GM21717 (cell line): ENCODE data around the gene ACSBG1.
"Not testable (repeated sequence)": the region's sequence is repeated elsewhere in the genome, so short reads cannot be mapped to it uniquely, and the experiment has no call there.

ENCODE experiments used
- ATAC-seq: cut with Tn5 transposase; IDR thresholded peaks from one replicate; pipeline ENCODE4 v1.9.1; 2021; ENCODE audit warnings: mild to moderate bottlenecking, moderate library complexity; ENCODE audit not compliant: unreplicated experiment

ACSBG1 gene

DNA sequence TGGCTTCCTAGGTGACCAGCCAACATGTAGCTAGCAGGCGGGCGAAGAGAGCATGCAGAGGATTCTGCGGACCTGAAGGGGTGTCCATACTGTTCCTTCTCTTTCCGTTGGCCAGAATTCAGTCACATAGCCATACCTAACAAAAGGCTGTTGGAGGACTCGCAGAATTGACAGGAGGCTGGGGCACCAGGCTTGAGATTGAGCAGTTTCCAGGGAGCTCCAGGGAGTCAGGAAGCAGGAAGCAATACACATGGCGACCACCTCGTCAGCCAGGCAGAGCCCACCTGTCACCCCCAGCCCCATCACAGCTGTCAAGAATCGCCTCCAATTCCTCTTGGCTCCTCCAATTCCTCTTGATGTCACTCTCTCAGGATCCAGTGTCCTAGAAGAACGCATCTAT lies 16.8 kb upstream of the ACSBG1 start:
- ATAC-seq = no peak

DNA sequence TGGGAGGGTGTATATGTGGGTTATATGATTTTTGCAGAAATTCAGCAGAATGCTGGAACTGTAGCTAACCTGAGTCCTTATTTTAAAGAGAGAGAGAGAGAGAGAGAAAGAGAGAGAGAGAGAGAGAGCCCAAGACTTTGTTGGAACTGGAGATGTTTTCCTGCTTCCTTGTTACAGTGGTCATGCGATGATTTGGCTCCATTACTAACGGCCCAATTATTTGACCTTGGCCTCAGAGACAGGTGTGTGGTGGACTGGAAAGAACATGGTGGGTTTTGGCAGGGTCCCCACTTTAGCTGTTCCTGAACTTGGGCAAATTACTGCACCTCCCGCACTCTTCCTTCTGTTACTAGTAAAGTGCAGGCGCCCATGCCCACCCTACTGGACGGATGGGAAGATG lies 14.8 kb upstream of the ACSBG1 start:
- ATAC-seq = no peak

DNA sequence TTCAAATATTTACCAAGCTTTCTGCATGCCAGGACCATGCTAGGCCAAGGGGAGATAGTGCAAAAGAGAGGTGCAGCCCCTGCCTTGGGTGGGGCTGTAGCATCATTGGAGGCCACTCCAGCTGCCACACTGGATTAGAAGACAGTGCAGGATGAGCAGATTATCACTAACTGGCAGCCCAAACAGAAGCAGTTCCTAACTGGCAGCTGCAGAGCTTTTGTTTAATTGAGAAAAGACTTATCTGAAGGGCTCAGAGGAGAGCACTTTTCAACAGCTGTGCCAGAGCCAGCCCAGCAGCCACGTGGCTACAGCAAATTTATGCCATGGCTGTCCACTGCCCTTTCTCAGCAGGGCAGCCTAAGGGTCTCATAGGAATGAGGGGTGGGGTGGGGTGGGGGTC lies 13.5 kb upstream of the ACSBG1 start:
- no peak for ATAC-seq

- not testable (repeated sequence) for ATAC-seq
Measured at GRCh38 chr15:78245976-78246620, 11.7 kb upstream of the ACSBG1 start.

DNA sequence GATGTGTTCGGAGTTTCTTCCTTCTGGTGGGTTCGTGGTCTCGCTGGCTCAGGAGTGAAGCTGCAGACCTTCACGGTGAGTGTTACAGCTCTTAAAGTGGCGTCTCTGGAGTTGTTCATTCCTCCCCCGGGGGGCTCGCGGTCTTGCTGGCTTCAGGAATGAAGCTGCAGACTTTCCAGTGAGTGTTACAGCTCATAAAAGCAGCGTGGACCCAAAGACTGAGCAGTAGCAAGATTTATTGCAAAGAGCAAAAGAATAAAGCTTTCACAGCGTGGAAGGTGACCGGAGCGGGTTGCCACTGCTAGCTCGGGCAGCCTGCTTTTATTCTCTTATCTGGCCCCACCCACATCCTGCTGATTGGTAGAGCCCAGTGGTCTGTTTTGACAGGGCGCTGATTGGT lies 11.0 kb upstream of the ACSBG1 start:
- not testable (repeated sequence) for ATAC-seq

GRCh38 chr15:78244893-78245292 lies 10.5 kb upstream of the ACSBG1 start:
- ATAC-seq = no peak

- no peak for ATAC-seq
Measured at GRCh38 chr15:78244101-78244500, 9.7 kb upstream of the ACSBG1 start.

DNA sequence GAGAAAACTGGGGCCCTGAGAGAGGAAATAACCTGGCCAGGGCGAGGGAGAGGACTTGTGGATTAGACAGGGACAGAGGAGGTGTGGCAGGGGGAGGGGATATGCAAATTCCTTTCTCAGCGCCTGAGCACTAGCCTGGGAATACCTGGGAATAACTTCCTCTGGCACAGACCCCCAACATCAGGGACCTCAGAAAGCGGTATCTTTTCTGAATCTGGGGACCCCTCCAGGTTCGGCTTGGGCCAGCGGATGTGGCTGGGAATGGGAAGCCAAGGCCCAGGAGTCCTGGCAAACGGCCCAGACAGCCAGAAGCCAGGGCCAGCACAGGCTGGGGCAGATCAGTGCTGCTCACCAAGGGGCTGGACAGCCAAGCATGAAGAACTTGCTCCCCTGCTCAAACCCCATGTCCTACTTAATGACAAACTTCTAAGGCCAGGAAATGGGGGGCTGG lies 9.2 kb upstream of the ACSBG1 start:
- no peak for ATAC-seq

- no peak for ATAC-seq
Measured at GRCh38 chr15:78243058-78243457, 8.7 kb upstream of the ACSBG1 start.

DNA sequence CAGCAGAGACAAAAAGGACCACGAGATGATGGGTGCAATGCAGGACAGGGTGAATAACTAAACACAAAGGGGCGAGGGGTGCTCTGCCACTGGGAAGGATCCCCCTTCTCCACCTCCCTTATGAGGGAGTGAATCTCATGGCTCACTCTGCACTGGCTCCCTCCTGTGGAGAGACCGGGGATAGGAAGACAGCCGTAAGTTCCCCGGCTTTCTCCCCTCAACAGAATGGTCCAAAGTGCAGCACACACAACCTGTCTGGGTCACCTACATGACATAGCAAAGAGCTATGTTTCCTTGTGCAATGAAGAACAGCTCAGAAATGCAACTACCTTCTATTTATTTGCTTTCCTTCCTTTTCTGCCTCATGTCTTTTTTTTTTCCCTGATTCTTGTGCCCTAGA lies 7.8 kb upstream of the ACSBG1 start:
- ATAC-seq = no peak

GRCh38 chr15:78241017-78241416 lies 6.7 kb upstream of the ACSBG1 start:
- no peak for ATAC-seq

- no peak for ATAC-seq
Measured at GRCh38 chr15:78239811-78240210, 5.4 kb upstream of the ACSBG1 start.

DNA sequence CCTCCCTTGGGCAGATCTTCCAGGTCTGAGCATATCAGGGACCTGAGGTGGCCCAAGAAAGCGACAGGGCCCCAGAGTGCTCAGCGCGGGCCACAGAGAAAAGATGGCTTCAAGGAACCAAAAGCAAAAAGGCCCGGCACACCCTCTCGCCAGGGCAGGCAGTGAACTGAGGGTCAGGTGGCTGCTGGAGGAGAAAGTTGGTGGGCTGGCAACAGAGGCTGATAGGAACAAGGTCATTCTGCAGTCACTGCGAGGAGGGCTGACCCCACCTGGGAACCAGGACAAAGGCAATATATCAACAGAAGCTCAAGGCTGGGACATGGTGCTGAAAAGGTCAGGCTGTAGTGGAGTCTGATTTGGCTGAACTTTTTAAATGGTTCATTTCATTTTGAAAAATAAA lies 2.8 kb upstream of the ACSBG1 start:
- ATAC-seq = no peak

DNA sequence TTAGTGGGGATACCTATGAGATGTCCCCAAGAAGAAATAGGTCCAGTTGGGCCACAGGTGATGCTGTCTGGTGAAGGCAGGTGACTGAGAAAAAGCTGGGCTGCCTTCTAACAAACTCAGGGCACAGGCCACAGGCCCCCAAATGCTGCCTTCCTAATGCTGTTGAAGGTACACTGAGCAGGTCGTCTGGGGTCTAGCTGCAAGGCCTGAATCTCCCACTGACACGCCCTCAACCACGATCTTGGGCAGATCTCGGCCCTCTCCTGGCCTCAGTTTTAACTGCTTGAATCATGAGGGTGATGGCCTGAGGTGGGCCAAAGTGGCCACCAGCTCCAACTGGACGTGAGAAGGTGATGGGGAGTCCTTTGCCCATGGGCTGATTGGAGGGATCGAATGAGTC lies 2.1 kb upstream of the ACSBG1 start:
- ATAC-seq = no peak

DNA sequence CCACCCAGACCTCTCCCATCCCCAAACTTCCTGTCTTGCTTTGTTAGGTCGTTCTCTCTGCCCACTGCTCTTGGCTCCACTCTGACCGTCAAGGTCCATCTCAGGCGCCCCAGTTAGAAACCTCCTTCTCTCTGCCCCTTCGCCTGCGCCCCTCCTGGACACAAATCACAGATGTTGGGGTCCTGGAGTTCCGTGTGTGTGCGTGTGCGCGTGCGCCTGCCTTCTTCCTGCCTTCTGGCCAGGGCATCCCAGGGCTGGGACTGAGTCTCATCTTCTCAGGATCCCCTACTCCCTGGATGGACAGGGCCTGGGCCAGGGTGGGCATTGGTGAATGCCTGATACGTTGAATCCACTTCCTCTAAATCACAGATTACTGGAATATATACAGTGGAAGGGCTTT lies 869 bp downstream of the ACSBG1 start:
- no peak for ATAC-seq

DNA sequence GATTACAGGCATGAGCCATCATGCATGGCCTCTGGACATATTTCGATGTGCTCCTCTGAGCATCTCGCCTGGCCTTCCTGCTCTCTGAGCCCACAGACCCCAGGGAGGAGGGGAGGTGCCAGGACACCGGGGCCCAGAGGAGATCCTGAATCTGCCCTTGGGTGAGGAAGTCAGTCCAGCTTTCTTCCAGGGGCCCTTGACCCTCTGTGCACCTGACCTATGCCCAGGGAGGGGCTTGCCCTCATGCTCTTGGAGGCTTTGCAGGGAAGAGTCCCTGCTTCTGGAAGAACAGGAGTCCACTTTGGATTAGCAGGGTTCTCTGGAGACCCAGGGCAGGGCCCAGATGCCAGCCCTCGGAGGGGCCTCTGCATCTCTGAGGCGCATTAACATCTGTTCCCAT lies 1.4 kb downstream of the ACSBG1 start:
- no peak for ATAC-seq

DNA sequence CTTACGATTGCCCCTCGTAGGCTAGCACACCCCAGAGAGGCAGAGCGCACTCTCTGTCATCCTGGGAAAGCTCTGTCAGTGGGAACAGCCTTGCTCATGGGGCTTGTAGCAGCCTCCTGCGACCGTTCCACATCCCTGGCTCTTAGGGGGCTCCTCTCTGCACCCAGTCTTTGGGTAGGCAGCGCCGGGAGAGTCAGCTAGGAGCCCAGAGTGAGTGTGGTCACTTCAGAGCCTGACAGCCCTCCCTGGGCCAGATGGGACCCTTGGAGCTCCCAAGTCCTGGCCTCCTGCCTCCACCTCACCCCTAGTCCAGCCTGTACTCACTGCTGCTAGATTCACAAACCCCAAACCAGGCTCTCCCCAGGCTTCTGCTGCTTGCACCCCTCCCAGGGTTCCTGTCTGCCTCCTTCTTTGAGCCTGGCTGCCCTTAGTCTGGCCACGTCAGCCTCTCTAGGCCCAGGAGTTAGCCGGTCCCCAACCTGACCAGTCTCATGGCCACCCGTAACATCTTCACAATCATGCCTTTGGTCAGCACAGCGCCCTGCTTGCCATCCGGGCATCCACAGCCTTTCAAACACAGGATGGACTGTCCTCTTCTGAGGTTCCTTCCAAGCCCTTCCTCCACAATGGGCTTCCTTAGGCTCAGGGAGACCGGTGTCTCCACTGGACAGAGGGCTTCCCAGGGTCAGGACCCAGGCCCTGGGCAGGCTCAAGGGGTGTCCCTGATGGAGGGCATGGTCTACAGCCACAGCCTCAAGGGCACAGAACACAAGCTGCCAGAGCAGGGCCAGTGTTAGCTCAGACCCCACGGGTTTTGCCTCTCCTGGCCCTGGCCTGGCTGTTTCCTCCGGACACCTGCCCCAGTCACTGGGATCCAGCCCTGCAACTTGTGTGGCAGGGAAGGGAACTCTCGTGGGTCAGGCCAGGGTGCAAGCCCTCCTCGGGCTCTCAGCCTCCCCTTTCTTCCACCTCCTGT lies 4.6 kb downstream of the ACSBG1 start:
- no peak for ATAC-seq

DNA sequence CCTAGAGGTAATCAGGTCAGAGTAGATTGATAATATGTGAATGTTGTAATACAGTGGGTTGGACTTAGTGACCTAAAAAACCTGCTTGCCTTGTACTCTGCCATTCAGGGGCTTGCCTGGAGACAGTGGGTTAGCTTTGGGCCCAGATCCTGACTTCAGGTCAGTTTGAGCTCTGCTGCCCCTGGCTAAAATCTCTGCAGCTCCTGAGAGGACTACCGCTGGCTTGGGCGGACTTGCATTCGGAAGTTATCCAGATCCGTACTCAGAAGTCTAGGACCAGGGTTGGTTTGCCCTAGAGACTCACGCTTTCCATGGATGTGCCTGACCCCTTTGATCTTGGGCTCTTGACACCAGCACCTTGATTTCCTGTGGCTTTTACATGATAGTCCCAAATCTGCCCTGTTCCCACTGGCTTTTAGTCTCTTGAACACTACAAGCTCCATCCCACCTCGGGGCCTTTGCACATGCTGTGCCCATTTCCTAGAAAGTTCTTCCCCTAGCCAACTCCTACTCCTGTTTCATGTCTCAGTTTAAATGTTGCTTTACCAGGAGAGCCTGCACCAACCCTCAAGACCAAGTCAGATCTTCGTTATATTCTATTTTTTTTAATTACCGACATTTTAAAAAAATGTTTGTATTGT lies 5.9 kb downstream of the ACSBG1 start:
- no peak for ATAC-seq

DNA sequence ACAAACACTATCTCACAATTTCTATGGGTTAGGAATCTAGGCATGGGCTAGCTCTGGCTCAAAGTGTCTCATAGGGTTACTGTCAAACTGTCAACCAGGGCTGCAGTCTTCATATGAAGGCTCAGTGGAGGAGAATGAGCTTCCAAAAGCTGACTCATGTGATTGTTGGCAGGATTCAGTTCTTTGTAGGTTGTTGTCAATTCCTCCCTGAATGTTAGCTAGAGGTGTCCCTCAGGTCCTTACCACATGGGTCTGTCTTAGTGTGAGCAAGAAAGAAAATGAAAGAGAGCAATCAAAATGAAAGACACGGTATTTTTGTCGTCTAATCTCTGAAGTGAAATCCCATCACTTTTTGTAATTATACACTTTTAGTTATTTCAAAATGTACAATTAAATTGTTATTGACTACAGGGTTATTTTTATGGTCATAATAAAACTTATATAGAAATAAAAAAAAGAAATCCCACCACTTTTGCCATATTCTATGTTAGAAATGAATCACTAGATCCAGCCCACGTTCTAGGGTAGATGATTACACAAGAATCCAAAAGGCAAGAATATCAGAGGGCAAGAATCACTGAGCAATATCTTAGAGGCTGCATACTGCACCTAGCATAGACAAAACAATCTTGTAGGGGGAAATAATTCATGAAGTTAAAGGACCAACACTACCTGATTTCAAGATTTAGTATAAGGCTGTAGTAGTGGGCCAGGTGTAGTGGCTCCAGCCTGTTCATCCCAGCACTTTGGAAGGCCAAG lies 8.4 kb downstream of the ACSBG1 start:
- peak; percentile 77 for ATAC-seq

GRCh38 chr15:78224023-78224411 lies 10.3 kb downstream of the ACSBG1 start:
- no peak for ATAC-seq

DNA sequence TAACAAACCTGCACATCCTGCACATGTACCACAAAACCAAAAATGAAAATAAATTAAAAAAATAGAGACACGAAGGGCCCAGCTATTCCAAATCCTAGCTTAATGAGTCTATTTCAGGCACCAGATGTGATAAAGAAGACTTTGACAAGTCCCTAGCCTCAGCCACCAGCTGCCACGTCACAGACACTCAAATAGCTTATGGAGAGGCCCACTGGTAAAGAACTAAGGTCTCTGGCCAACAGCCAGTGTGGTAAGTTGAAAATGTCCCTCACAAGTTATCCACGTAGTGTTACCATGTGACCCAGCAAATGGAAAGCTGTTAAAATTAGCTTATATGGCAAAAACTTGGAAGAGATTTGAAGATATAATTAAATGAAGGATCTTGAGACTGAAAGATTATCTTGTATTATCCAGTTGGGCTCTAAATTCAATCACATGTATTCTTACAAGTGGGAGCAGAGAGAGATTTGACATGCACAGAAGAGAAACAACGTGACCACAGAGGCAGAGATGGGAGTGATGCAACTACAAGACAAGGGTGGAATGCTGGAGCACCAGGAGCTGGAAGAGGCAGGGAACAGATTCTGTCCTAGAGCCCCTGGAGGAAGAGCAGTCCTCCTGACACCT lies 10.9 kb downstream of the ACSBG1 start:
- no peak for ATAC-seq
